IMR-90 (cell line): ENCODE data around the gene ARFIP1.

Source experiments
- CEBPB ChIP-seq: IDR thresholded peaks from 2 replicates; pipeline ENCODE4 v1.6.1; 2012; ENCODE audit warnings: low read depth, low read length, improper control_type of control experiment
- CHD1 ChIP-seq: IDR thresholded peaks from 2 replicates; pipeline ENCODE4 v1.6.1; 2012; ENCODE audit warnings: low read depth, low read length, improper control_type of control experiment
- MAZ ChIP-seq: IDR thresholded peaks from 2 replicates; pipeline ENCODE4 v1.6.1; 2012; ENCODE audit warnings: low read depth, mild to moderate bottlenecking, low read length, improper control_type of control experiment, moderate library complexity, borderline replicate concordance
- MXI1 ChIP-seq: IDR thresholded peaks from 2 replicates; pipeline ENCODE4 v1.6.1; 2012; ENCODE audit warnings: low read depth, mild to moderate bottlenecking, low read length, moderate library complexity, borderline replicate concordance
- NFE2L2 ChIP-seq: fragments of 150-350 bp; IDR thresholded peaks from 2 replicates; pipeline ENCODE4 v1.6.1; 2016; ENCODE audit warnings: low read depth, mild to moderate bottlenecking, low read length
- POLR2A ChIP-seq: IDR thresholded peaks from 2 replicates; pipeline ENCODE4 v1.6.1; 2012; ENCODE audit warnings: mild to moderate bottlenecking, low read depth, low read length
- RCOR1 ChIP-seq: IDR thresholded peaks from 2 replicates; pipeline ENCODE4 v1.6.1; 2012; ENCODE audit warnings: mild to moderate bottlenecking, low read length, improper control_type of control experiment; ENCODE audit not compliant: insufficient replicate concordance
- SMC3 ChIP-seq: fragments of 150-350 bp; IDR thresholded peaks from 2 replicates; pipeline ENCODE4 v1.6.1; 2016; ENCODE audit warnings: low read depth, mild to moderate bottlenecking, antibody characterized with exemption, low read length, moderate library complexity
- TF ChIP-seq, protein P1 (sequence below): conservative IDR thresholded peaks from 2 replicates; pipeline ENCODE4 v1.5.1; 2012; ENCODE audit warnings: mild to moderate bottlenecking, low read depth, low read length, improper control_type of control experiment
- TF ChIP-seq, protein P2 (sequence below): fragments of 150-350 bp; IDR thresholded peaks from 2 replicates; pipeline ENCODE4 v1.6.1; 2016; ENCODE audit warnings: low read depth, mild to moderate bottlenecking, low read length, moderate library complexity, borderline replicate concordance
- TF ChIP-seq, protein P3 (sequence below): fragments of 150-350 bp; IDR thresholded peaks from 2 replicates; pipeline ENCODE4 v1.6.1; 2017; ENCODE audit warnings: mild to moderate bottlenecking, antibody characterized with exemption, low read length, low read depth

DNA sequence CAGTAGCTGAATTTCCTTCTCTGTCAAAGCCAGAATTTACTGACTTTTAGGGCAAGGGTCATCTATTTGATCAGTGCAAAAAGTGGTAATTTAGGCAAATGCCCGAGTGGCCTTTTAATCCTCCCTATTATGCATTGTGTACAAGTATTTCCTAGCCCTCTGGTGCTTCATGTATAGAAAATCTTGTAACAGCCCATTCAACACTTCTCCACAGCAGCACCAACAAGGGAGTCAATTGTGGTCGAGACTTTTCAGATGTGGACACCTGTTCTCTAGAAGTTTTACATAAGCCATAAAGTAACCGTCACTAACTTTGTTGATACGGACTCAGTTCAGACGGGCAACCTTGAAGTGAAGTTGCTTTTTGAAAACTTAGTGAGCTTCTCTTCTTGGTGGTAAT lies 105.4 kb downstream of the ARFIP1 start:
- no peak for TF ChIP-seq POLR2A
- TF ChIP-seq, protein P1, sequence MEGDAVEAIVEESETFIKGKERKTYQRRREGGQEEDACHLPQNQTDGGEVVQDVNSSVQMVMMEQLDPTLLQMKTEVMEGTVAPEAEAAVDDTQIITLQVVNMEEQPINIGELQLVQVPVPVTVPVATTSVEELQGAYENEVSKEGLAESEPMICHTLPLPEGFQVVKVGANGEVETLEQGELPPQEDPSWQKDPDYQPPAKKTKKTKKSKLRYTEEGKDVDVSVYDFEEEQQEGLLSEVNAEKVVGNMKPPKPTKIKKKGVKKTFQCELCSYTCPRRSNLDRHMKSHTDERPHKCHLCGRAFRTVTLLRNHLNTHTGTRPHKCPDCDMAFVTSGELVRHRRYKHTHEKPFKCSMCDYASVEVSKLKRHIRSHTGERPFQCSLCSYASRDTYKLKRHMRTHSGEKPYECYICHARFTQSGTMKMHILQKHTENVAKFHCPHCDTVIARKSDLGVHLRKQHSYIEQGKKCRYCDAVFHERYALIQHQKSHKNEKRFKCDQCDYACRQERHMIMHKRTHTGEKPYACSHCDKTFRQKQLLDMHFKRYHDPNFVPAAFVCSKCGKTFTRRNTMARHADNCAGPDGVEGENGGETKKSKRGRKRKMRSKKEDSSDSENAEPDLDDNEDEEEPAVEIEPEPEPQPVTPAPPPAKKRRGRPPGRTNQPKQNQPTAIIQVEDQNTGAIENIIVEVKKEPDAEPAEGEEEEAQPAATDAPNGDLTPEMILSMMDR = no peak
- TF ChIP-seq, protein P2, sequence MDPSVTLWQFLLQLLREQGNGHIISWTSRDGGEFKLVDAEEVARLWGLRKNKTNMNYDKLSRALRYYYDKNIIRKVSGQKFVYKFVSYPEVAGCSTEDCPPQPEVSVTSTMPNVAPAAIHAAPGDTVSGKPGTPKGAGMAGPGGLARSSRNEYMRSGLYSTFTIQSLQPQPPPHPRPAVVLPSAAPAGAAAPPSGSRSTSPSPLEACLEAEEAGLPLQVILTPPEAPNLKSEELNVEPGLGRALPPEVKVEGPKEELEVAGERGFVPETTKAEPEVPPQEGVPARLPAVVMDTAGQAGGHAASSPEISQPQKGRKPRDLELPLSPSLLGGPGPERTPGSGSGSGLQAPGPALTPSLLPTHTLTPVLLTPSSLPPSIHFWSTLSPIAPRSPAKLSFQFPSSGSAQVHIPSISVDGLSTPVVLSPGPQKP = no peak
- no peak for TF ChIP-seq NFE2L2
- TF ChIP-seq, protein P3, sequence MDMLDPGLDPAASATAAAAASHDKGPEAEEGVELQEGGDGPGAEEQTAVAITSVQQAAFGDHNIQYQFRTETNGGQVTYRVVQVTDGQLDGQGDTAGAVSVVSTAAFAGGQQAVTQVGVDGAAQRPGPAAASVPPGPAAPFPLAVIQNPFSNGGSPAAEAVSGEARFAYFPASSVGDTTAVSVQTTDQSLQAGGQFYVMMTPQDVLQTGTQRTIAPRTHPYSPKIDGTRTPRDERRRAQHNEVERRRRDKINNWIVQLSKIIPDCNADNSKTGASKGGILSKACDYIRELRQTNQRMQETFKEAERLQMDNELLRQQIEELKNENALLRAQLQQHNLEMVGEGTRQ = no peak
- no peak for TF ChIP-seq MXI1
- no peak for TF ChIP-seq MAZ
- no peak for TF ChIP-seq SMC3
- TF ChIP-seq RCOR1 = no peak
- no peak for TF ChIP-seq CHD1
- no peak for TF ChIP-seq CEBPB
